GM18861 (cell line): ENCODE data around the gene ARHGAP23.
"Not testable (repeated sequence)": the region's sequence is repeated elsewhere in the genome, so short reads cannot be mapped to it uniquely, and the experiment has no call there.

ENCODE experiments used
- ATAC-seq: cut with Tn5 transposase; IDR thresholded peaks from one replicate; pipeline ENCODE4 v1.9.1; 2021; ENCODE audit not compliant: unreplicated experiment

The ARHGAP23 gene

GRCh38 chr17:38485146-38485468 lies 56.8 kb downstream of the ARHGAP23 start:
- no peak for ATAC-seq

GRCh38 chr17:38485681-38486298 lies 57.5 kb downstream of the ARHGAP23 start:
- ATAC-seq = peak; percentile 68

GRCh38 chr17:38489774-38490173 lies 61.5 kb downstream of the ARHGAP23 start:
- not testable (repeated sequence) for ATAC-seq

GRCh38 chr17:38491346-38492066 lies 63.2 kb downstream of the ARHGAP23 start:
- not testable (repeated sequence) for ATAC-seq

- ATAC-seq = not testable (repeated sequence)
These were observed 64.1 kb downstream of the ARHGAP23 start for GRCh38 chr17:38492067-38493040.

- ATAC-seq = not testable (repeated sequence)
These were observed 65.9 kb downstream of the ARHGAP23 start for GRCh38 chr17:38494152-38494551.

- not testable (repeated sequence) for ATAC-seq
These were observed 69.4 kb downstream of the ARHGAP23 start for GRCh38 chr17:38497656-38498055.

GRCh38 chr17:38498353-38498752 lies 70.1 kb downstream of the ARHGAP23 start:
- ATAC-seq = no peak

GRCh38 chr17:38499230-38499629 lies 71.0 kb downstream of the ARHGAP23 start:
- not testable (repeated sequence) for ATAC-seq

GRCh38 chr17:38501718-38502117 lies 73.5 kb downstream of the ARHGAP23 start:
- ATAC-seq = not testable (repeated sequence)

GRCh38 chr17:38503286-38503913 lies 75.1 kb downstream of the ARHGAP23 start:
- not testable (repeated sequence) for ATAC-seq

- no peak for ATAC-seq
These were observed 76.0 kb downstream of the ARHGAP23 start for GRCh38 chr17:38504216-38504615.

GRCh38 chr17:38507436-38507835 lies 79.2 kb downstream of the ARHGAP23 start:
- ATAC-seq = no peak

- no peak for ATAC-seq
These were observed 79.8 kb downstream of the ARHGAP23 start for GRCh38 chr17:38507921-38508569.

- no peak for ATAC-seq
These were observed 80.3 kb downstream of the ARHGAP23 start for GRCh38 chr17:38508570-38508950.

- ATAC-seq = no peak
These were observed 80.9 kb downstream of the ARHGAP23 start for GRCh38 chr17:38508954-38509771.

GRCh38 chr17:38509772-38510420 lies 81.6 kb downstream of the ARHGAP23 start:
- no peak for ATAC-seq

- no peak for ATAC-seq
These were observed 82.3 kb downstream of the ARHGAP23 start for GRCh38 chr17:38510421-38511149.
